Left ventricle myocardium inferior (tissue), 1 donor: Measurements from ENCODE around the gene ABCA9. TPM values are rescaled to one million over a fixed set of nuclear protein-coding genes. Genes with fewer than 3 reads are reported as not detected.

Experiments used
- DNase-seq: peaks from one replicate; pipeline ENCODE4 v3.0.0-alpha.2; 2020
- H3K27ac ChIP-seq: fragments of 200-600 bp; replicated peaks from 2 replicates; pipeline ENCODE4 v1.8.0; 2021
- H3K27me3 ChIP-seq: fragments of 200-600 bp; 2 replicates; pipeline ENCODE4 v1.8.0; 2021; ENCODE audit warnings: low read depth
- H3K36me3 ChIP-seq: fragments of 200-600 bp; 2 replicates; pipeline ENCODE4 v1.8.0; 2021
- H3K4me1 ChIP-seq: fragments of 200-600 bp; 2 replicates; pipeline ENCODE4 v1.8.0; 2021
- H3K4me3 ChIP-seq: fragments of 200-600 bp; 2 replicates; pipeline ENCODE4 v1.8.0; 2021; ENCODE audit warnings: mild to moderate bottlenecking, moderate library complexity
- H3K9me3 ChIP-seq: fragments of 200-600 bp; replicated peaks from 2 replicates; pipeline ENCODE4 v1.8.0; 2021
- CTCF ChIP-seq: fragments of 200-600 bp; IDR thresholded peaks from 2 replicates; pipeline ENCODE4 v1.8.0; 2021; ENCODE audit warnings: antibody characterized with exemption, mild to moderate bottlenecking, borderline replicate concordance
- intact Hi-C: fragments of 100-400 bp; cut with micrococcal nuclease; formaldehyde crosslinking; loops from one replicate; pipeline ENCODE4 v1.11.0; 2022
- total RNA-seq: library from RNA; stranded (reverse); fragmentation: NEBNext Ultra II Directional; extraction: Animal tissue kit (Norgen Biotek cat#: 25700); gene quantifications from one replicate; pipeline ENCODE4 v1.2.1, GENCODE V29; 2021
- donor health status: DM: no; HTN: yes; CAD: no; lungs with severe emphysema.

The ABCA9 gene
- total RNA-seq, 1 donor from 2014 or later: 13.0 TPM

GRCh38 chr17:69057280-69057679, 3.4 kb downstream of the ABCA9 start:
- intact Hi-C loops: no loop called here
- Histone ChIP-seq H3K36me3 (peaks cover 13% of the 10 kb centered on the region), H3K27ac (peak overlapping the region; percentile 27), H3K4me1 (no peaks in the 10 kb centered on the region), H3K27me3 (no peaks in the 10 kb centered on the region), H3K4me3 (no peak overlapping the region), H3K9me3 (peaks cover 28% of the 10 kb centered on the region)
- TF ChIP-seq CTCF: no peak
- DNase-seq: no peak

DNA sequence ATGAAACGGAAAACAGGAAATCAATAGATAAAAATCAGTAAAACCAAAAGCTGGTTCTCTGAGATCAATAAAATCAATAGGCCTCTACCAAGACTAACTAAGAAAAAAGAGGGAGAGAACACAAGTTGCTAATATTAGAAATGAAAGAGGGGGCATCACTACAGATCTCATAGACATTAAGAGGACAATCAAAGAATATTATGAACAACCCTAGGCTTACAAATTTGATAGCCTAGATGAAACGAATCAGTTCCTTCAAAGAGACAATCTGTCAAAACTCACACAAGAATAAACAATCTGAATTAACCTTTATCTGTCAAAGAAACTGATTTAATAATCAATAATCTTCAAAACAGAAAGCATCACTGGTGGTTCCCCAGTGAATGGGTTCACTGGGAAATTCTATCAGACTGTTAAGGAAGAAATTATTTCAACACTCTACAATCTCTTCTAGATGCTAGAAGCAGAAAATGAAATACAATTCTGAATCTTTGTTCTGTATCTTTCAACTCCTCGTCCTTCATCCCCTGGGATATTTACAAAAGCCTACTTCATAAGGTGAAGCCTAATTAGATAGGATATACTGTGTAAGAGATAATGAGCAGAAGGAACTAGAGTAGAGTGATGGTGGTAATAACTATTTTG, 4.4 kb downstream of the ABCA9 start:
- Histone ChIP-seq H3K36me3 (peaks cover 13% of the 10 kb centered on the region), H3K4me1 (no peaks in the 10 kb centered on the region), H3K27me3 (no peaks in the 10 kb centered on the region), H3K27ac (peak overlapping the region; percentile 27), H3K9me3 (peaks cover 28% of the 10 kb centered on the region), H3K4me3 (peak overlapping the region; percentile 7)
- no peak for DNase-seq
- intact Hi-C loops: no loop called here
- no peak for TF ChIP-seq CTCF

DNA sequence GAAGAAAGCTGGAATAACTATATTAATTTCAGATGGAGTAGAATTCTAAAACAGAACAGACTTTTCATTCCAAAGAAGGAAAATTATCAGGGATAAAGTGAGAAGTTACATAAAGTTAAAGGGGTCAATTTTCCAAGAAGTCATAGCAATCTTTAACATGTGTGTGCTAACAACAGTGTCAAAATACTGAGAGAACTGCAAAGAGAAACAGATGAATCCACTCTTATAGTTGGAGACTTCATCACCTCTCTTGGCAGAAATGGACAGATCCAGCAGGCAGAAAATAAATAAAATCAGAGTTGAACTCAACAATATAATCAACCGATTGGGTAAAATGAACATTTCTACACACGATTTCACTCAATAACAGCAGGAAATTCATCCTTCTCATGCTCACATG, 5.4 kb downstream of the ABCA9 start:
- peaks cover 28% of the 10 kb centered on the region for H3K9me3 ChIP-seq
- DNase-seq: no peak
- H3K4me3 ChIP-seq: peak overlapping the region; percentile 7
- no peaks in the 10 kb centered on the region for H3K4me1 ChIP-seq
- no peaks in the 10 kb centered on the region for H3K27me3 ChIP-seq
- TF ChIP-seq CTCF: no peak
- peaks cover 13% of the 10 kb centered on the region for H3K36me3 ChIP-seq
- H3K27ac ChIP-seq: peak overlapping the region; percentile 45
- intact Hi-C loops: no loop called here

- H3K27me3 ChIP-seq: no peaks in the 10 kb centered on the region
These were observed 9.5 kb downstream of the ABCA9 start for GRCh38 chr17:69050999-69051775.

GRCh38 chr17:69048634-69049033, 12.1 kb downstream of the ABCA9 start:
- intact Hi-C loops: no loop called here
- no peaks in the 10 kb centered on the region for H3K27me3 ChIP-seq
- peak overlapping the region; percentile 85 for H3K27ac ChIP-seq
- TF ChIP-seq CTCF: no peak
- DNase-seq: no peak
- H3K9me3 ChIP-seq: peaks cover 18% of the 10 kb centered on the region
- no peak overlapping the region for H3K4me3 ChIP-seq
- peaks cover 19% of the 10 kb centered on the region for H3K4me1 ChIP-seq
- H3K36me3 ChIP-seq: peaks cover 28% of the 10 kb centered on the region

More at GRCh38 chr17:69050999-69051775, 9.5 kb downstream of the ABCA9 start:
- TF ChIP-seq CTCF: no peak
- DNase-seq: no peak
- Histone ChIP-seq H3K4me3 (no peak overlapping the region), H3K4me1 (peaks cover 19% of the 10 kb centered on the region), H3K36me3 (peaks cover 12% of the 10 kb centered on the region), H3K9me3 (peaks cover 34% of the 10 kb centered on the region), H3K27ac (peak overlapping the region; percentile 45)
- intact Hi-C loops: no loop called here
